ENCODE measurements around the gene BET1. TPM values are rescaled to one million over a fixed set of nuclear protein-coding genes. Genes with fewer than 3 reads are reported as not detected.

Gene BET1
- total RNA-seq, 1 experiment from 2014 or later = 14.3 TPM

DNA sequence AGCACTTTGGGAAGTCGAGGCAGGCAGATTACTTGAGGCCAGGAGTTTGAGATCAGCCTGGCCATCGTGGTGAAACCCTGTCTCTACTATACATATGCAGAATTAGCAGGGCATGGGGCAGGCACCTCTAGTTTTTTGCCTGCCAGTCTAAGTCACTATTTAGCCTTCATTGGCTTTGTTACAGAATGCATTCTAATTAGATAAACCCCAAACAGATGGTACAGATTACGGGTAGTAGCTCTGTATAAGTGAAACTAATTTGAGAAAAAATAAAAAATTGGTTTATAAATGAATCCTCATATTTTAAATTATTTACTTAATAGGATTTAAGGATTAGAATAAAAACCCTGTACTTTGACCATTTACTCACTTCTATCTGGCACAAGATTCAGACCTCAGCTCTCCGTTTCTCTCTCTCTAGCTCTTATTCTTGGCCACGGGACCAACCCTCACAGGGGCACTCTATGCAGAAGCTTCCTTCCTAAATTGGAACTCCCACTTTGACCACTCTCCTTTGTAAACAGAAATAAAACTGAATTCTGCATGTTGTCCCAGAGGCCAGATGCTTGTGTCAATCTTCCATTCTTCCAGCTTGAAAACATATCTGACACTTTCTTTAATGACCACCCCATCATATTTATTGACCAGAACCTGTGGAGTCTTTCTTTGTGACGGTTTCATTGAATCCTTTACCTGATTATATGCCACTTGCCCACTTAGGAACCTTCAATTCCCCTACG is 26.8 kb downstream of the BET1 start:
- ATAC-seq (no peak), DNase-seq (ENCODE audit: low read depth, low spot score) (no peak)

DNA sequence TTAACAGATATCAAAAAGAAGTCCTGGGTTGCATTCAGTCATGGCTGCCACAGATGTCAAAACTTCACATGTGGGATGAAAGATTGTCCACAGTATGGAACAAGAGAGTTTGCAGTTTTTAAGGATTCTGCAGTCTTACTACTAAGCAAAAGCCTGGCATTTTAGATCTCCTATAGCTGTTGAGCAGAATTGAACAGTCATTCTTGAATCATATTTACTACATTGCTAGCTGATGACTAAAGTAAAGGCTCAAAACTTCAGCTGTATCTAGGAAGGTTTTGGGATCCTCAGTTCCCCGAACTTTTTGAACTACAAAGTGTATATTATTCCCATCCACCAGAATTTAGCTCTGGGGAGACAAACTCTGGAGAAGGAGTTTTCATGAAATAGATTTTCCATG is 31.0 kb downstream of the BET1 start:
- DNase-seq (ENCODE audit: low read depth, low spot score) (no peak), ATAC-seq (no peak)
- no peaks in the 10 kb centered on the region for H3K4me1 ChIP-seq (ENCODE audit: control insufficient read depth, insufficient read depth, low read length)
- BruUV-seq (replicated peaks) = no TSS peak
- TF ChIP-seq, protein P1, sequence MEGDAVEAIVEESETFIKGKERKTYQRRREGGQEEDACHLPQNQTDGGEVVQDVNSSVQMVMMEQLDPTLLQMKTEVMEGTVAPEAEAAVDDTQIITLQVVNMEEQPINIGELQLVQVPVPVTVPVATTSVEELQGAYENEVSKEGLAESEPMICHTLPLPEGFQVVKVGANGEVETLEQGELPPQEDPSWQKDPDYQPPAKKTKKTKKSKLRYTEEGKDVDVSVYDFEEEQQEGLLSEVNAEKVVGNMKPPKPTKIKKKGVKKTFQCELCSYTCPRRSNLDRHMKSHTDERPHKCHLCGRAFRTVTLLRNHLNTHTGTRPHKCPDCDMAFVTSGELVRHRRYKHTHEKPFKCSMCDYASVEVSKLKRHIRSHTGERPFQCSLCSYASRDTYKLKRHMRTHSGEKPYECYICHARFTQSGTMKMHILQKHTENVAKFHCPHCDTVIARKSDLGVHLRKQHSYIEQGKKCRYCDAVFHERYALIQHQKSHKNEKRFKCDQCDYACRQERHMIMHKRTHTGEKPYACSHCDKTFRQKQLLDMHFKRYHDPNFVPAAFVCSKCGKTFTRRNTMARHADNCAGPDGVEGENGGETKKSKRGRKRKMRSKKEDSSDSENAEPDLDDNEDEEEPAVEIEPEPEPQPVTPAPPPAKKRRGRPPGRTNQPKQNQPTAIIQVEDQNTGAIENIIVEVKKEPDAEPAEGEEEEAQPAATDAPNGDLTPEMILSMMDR (IDR thresholded peaks at IDR 0.05) = no peak
- TF ChIP-seq TCF7L2 (IDR thresholded peaks at IDR 0.05; ENCODE audit: low read depth, low read length) (no peak), SIN3A (IDR thresholded peaks at IDR 0.05; ENCODE audit: borderline replicate concordance, insufficient read depth, low read depth, low read length) (no peak), POLR2AphosphoS5 (IDR thresholded peaks at IDR 0.05; ENCODE audit: low read depth, low read length) (no peak)
- TF ChIP-seq, protein P2, sequence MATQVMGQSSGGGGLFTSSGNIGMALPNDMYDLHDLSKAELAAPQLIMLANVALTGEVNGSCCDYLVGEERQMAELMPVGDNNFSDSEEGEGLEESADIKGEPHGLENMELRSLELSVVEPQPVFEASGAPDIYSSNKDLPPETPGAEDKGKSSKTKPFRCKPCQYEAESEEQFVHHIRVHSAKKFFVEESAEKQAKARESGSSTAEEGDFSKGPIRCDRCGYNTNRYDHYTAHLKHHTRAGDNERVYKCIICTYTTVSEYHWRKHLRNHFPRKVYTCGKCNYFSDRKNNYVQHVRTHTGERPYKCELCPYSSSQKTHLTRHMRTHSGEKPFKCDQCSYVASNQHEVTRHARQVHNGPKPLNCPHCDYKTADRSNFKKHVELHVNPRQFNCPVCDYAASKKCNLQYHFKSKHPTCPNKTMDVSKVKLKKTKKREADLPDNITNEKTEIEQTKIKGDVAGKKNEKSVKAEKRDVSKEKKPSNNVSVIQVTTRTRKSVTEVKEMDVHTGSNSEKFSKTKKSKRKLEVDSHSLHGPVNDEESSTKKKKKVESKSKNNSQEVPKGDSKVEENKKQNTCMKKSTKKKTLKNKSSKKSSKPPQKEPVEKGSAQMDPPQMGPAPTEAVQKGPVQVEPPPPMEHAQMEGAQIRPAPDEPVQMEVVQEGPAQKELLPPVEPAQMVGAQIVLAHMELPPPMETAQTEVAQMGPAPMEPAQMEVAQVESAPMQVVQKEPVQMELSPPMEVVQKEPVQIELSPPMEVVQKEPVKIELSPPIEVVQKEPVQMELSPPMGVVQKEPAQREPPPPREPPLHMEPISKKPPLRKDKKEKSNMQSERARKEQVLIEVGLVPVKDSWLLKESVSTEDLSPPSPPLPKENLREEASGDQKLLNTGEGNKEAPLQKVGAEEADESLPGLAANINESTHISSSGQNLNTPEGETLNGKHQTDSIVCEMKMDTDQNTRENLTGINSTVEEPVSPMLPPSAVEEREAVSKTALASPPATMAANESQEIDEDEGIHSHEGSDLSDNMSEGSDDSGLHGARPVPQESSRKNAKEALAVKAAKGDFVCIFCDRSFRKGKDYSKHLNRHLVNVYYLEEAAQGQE (IDR thresholded peaks at IDR 0.05; ENCODE audit: insufficient read depth in 1 of 2, low read depth in 2 of 2, low read length in 1 of 2) = no peak
- no peaks in the 10 kb centered on the region for H3K9me3 ChIP-seq (ENCODE audit: control insufficient read depth, insufficient read depth, low read depth, low read length)
- ChIA-PET POLR2A (no interaction called here), CTCF (no interaction called here)
- in situ Hi-C loops (cut with HindIII; ENCODE audit: low pct_unique_long_range_greater_than_20kb, low sequenced_read_pairs) = no loop called here
- no peaks in the 10 kb centered on the region; the same call in 1 of the 2 replicates for H3K27me3 ChIP-seq (ENCODE audit: control insufficient read depth, insufficient read depth, low read length)
- intact Hi-C loops (cut with micrococcal nuclease; ENCODE audit: unreplicated experiment) = no loop called here
- no peak overlapping the region for H3K27ac ChIP-seq (ENCODE audit: low read length)
- H3K36me3 ChIP-seq (ENCODE audit: control insufficient read depth, insufficient read depth, low read length) = no peaks in the 10 kb centered on the region
- H3K4me3 ChIP-seq (ENCODE audit: low read depth in 2 of 2, low read length in 2 of 2) = no peak overlapping the region

More for the DNA sequence above, 26.8 kb downstream of the BET1 start:
- H3K9me3 ChIP-seq (ENCODE audit: control insufficient read depth, insufficient read depth, low read depth, low read length) = no peaks in the 10 kb centered on the region
- intact Hi-C loops (cut with micrococcal nuclease; ENCODE audit: unreplicated experiment) (no loop called here), in situ Hi-C loops (cut with HindIII; ENCODE audit: low pct_unique_long_range_greater_than_20kb, low sequenced_read_pairs) (no loop called here)
- no peak for TF ChIP-seq TCF7L2 (IDR thresholded peaks at IDR 0.05; ENCODE audit: low read depth, low read length)
- TF ChIP-seq POLR2AphosphoS5 (IDR thresholded peaks at IDR 0.05; ENCODE audit: low read depth, low read length) = no peak
- TF ChIP-seq SIN3A (IDR thresholded peaks at IDR 0.05; ENCODE audit: borderline replicate concordance, insufficient read depth, low read depth, low read length) = no peak
- TF ChIP-seq, protein P1 (IDR thresholded peaks at IDR 0.05) = no peak
- TF ChIP-seq, protein P2 (IDR thresholded peaks at IDR 0.05; ENCODE audit: insufficient read depth in 1 of 2, low read depth in 2 of 2, low read length in 1 of 2) = no peak
- ChIA-PET CTCF (interaction anchor here (0.6 kb wide), 1 partner anchor 351 kb away, joined by 3 read pairs; no protein-coding TSS in a partner anchor), POLR2A (no interaction called here)
- H3K4me3 ChIP-seq (ENCODE audit: low read depth in 2 of 2, low read length in 2 of 2) = no peak overlapping the region
- no peaks in the 10 kb centered on the region for H3K27me3 ChIP-seq (ENCODE audit: control insufficient read depth, insufficient read depth, low read length)
- no peaks in the 10 kb centered on the region for H3K36me3 ChIP-seq (ENCODE audit: control insufficient read depth, insufficient read depth, low read length)
- no peaks in the 10 kb centered on the region for H3K4me1 ChIP-seq (ENCODE audit: control insufficient read depth, insufficient read depth, low read length)
- no peak overlapping the region for H3K27ac ChIP-seq (ENCODE audit: low read length)
- no TSS peak for BruUV-seq (replicated peaks)
